ENCODE results near the gene CD2BP2. TPM values are rescaled to one million over a fixed set of nuclear protein-coding genes. Genes with fewer than 3 reads are reported as not detected.

The CD2BP2 gene
- total RNA-seq, 1 donor from 2014 or later, result 56.3 TPM

DNA sequence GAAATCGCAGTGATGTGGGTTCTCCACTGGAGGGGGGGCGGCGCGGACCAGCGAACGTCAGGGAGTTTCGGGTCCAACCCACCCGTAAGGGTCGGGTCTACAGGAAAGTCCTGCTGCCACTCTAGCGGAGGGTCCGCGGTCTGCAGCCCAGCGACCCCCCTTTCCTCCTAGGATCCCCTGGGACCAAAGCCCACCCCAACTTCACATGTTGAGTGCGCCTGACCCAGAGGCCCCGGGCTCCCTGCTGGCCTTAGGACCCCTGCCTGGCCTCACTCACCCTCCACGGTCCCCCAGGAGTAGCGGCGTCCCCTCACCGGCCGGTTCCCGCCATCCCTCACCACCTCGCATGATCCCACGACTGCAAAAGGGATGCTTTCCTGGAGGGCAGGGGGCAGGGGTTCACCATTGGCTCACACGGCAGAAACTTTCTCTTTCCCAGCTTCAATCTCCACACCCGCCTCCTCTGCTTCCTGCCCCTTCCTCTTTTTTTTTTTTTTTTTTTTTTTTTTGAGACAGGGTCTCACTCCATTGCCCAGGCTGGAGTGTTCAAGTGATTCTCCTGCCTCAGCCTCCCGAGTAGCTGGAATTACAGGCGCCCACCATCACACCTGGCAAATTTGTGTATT, 24.2 kb upstream of the CD2BP2 start:
- no peak for DNase-seq (ENCODE audit: extremely low read depth, low read depth, low spot score)

DNA sequence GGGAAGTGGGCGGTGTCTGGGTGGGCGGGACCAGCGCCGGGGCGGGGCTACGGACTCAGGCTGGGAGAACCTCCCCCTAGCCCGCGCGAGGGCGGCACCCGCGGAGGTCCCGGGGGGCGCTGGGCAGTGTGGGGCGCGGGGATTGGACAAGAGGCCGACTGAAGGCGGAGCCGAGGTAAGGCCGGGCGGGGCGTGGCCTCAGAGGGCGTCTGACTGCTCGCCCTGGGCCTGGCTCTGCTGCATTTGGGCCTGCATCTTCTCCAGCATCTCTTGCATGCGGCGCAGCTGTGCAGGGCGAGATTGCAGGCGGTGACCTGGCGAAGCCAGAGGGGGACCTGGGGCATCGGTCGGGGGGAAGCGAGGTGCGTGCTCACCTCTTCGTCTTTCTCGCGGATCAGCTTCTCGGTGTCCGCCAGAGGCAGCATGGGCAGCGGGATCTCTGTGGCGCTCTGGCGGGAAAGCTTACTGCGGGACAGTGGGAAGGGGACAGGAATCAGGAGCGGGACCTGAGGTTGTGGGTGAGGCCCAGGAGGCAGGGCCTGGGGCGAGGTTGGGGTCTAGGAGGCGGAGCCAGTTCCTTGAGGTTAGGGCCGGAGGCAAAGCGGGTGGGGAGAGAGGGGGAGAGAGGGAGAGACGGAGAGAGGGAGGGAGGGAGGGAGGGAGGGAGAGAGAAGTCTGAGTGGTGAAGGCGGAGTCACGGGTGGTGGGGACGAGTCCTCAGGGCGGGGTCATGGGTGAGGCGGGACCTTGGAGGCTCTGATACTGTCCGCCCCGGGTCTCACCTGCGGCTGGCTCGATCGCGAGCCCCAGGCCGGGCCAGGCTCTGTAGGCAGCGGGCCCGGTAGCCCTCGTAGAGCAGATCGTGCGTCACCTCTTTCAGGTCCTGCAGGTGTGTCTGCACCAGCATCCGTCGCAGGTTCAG, 23.4 kb upstream of the CD2BP2 start:
- no peak for DNase-seq (ENCODE audit: extremely low read depth, low read depth, low spot score)

- no peak for DNase-seq (ENCODE audit: extremely low read depth, low read depth, low spot score)
Observed at GRCh38 chr16:30377812-30378235, 22.7 kb upstream of the CD2BP2 start.

DNA sequence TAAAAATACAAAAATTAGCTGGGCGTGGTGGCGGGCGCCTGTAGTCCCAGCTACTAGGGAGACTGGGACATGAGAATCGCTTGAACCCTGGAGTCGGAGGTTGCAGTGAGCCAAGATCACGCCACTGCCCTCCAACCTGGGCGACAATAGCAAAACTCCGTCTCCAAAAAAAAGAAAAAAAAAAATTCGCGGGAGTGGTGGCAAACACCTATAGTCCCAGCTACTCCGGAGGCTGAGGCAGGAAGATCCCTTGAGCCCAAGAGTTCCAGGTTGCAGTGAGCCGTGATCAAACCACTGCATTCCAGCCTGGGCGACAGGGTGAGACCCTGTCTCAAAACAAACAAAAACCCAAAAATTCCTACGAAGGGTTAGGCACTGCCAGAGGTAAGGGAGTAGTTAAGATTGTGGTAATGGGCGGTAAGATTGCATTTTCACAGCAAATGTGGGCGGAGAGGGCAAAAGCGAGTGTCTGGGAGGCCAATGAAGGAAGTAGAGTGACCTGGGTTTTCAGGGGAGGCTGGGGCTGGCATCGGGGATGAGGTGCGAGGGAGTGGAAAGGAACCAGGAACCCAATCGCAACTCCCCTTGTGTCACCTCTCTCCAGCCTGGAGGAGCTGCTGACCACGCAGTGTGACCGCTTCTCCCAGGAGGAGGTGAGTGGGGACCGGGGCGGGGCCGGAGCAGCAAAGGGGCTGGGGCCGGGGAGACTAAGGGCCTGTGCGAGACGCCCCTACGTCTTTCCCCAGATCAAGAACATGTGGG, 22.1 kb upstream of the CD2BP2 start:
- DNase-seq (ENCODE audit: extremely low read depth, low read depth, low spot score), result no peak

DNA sequence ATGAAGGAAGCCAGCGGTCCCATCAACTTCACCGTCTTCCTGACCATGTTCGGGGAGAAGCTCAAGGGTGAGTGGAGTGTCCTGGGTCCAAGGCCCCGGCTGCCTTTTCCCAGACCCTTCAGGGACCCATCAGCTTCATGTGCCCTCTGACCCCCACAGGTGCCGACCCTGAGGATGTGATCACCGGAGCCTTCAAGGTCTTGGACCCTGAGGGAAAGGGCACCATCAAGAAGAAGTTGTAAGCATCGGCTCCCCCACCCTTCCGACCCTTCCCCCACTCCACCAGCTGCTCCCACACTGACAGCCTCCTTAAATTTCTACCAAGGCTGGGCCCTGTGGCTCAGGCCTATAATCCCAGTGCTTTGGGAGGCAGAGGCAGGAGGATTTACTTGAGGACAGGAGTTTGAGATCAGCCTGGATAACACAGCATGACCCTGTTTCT, 21.4 kb upstream of the CD2BP2 start:
- no peak for DNase-seq (ENCODE audit: extremely low read depth, low read depth, low spot score)

DNA sequence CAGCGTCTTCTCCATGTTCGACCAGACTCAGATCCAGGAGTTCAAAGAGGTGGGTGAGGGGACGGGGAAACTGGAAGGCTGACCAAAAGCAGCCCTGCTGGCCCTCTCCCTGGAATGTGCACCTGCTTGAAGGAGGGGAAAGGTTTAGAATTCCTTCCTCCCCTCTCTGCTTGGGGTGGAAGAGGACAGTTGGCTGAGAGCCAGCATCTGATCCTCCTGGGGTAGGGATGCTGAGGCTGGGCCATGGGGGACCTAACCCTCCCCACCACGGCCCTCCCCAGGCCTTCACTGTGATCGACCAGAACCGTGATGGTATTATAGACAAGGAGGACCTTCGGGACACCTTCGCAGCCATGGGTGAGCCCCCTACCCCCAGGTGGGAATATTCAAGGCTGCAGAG, 20.8 kb upstream of the CD2BP2 start:
- DNase-seq (ENCODE audit: extremely low read depth, low read depth, low spot score), result no peak

GRCh38 chr16:30374538-30374937, 19.4 kb upstream of the CD2BP2 start, which contains the start of gene MYL11:
MYL11 (plus strand) TSS chr16:30374802; CDS start chr16:30374858, 56 bp downstream.
- DNase-seq (ENCODE audit: extremely low read depth, low read depth, low spot score), result no peak

DNA sequence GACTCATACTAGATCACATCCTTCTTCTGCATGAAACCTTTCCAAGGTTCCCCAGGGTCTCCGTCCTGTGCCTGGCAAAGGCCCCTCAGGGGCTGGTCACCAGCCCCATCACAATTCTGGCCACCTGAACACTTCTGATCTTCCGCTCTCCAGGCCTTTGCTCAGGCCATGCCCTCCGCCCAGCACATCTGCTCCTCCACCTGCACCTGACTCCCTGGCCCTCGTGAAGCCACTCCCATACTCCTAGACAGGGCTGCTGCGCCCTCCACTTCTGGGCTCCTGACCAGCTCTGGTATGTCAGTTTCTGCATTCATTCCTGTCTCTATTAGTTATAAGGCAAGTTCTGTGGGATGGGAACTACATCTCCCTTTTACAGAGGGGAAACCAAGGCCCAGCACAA, 17.6 kb upstream of the CD2BP2 start:
- DNase-seq (ENCODE audit: extremely low read depth, low read depth, low spot score), result no peak

DNA sequence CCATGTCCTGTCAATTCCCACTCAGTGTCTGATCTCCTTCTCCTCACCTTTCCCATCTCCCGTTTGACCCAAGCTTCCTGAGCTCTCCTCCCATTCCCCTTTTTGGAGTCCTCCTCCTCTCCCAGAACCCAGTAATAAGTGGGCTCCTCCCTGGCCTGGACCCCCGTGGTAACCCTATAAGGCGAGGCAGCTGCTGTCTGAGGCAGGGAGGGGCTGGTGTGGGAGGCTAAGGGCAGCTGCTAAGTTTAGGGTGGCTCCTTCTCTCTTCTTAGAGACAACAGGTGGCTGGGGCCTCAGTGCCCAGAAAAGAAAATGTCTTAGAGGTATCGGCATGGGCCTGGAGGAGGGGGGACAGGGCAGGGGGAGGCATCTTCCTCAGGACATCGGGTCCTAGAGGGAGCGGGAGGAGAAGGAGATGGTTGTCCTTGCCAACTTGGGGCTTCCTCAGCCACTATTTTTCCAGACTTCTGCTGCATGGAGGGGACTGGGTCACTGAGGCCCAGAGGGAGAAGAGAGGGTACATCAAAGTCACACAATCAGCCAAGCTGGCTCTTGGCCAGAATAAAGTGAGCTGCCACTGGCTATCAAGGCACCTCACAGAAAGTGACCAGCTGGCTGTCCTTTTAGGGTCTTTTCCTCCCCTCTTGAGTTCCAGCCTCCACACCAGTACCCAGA, 17.1 kb upstream of the CD2BP2 start:
- no peak for DNase-seq (ENCODE audit: extremely low read depth, low read depth, low spot score)

DNA sequence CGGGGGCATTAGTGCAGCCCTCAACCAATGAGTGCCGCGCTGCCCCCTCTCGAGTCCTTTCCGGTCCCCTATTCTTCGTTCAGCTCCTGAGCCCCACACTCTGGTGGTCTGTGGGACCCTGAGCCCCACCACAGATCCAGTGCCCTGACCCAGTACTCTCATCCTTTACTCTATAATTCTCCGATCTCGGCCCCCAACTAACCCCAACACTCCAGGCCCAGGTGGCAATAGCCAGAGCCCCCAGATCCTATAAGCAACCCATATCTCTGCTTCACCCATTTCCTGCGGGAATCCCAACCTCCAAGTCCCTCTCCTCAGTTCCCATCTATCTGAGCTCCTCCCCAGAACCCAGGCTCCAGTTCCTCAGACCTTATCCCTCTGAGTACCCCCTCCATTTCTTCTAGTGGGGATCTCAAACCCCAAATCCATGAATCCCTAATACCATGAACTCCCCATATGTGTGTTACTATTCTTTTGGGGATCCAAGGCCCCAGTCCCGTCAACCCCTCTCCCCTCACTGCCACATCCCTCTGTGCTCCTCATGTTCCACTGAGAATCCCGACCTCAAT, 16.2 kb upstream of the CD2BP2 start:
- no peak for DNase-seq (ENCODE audit: extremely low read depth, low read depth, low spot score)

GRCh38 chr16:30370456-30371247, 15.5 kb upstream of the CD2BP2 start, which contains the start of gene TBC1D10B:
TBC1D10B (minus strand) TSS chr16:30370494; CDS start chr16:30370183, 311 bp downstream.
- peak; percentile 100 for DNase-seq (ENCODE audit: extremely low read depth, low read depth, low spot score)

GRCh38 chr16:30369938-30370455, 14.9 kb upstream of the CD2BP2 start:
- no peak for DNase-seq (ENCODE audit: extremely low read depth, low read depth, low spot score)

GRCh38 chr16:30369091-30369937, 14.2 kb upstream of the CD2BP2 start:
- no peak for DNase-seq (ENCODE audit: extremely low read depth, low read depth, low spot score)

GRCh38 chr16:30368792-30369090, 13.6 kb upstream of the CD2BP2 start:
- no peak for DNase-seq (ENCODE audit: extremely low read depth, low read depth, low spot score)

DNA sequence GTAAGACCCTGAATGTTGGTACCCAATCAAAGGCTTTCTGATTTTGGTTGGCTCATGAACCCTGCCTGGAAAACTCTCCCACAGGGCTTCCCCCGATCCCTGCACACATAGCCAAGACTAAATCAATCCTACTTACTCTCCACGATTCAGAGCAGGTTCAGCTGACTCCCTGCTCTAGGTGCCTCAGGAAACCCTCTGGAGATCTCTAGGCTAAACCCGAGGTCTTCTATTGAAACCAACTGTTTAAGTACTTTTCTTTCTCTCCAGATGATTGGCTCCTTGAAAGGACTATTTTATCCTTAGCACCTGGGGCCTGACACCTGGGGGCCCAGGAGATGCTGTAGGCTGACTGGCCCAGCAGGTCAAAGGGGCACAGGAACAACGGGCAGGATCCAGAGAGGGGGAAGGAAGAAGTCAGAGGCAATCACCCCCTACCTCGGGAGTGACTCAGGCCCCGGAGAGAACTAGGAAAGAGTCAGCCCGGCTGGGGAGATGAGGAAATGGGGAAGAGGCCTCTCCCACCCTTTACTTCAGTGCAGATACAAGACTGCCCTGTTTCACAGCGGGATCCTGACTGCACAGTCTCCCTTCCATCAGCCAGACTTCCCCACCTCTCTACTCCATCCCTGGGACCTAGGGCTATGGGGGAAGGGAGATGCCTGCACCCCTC, 13.1 kb upstream of the CD2BP2 start:
- DNase-seq (ENCODE audit: extremely low read depth, low read depth, low spot score), result no peak

GRCh38 chr16:30367349-30368009, 12.4 kb upstream of the CD2BP2 start:
- no peak for DNase-seq (ENCODE audit: extremely low read depth, low read depth, low spot score)

DNA sequence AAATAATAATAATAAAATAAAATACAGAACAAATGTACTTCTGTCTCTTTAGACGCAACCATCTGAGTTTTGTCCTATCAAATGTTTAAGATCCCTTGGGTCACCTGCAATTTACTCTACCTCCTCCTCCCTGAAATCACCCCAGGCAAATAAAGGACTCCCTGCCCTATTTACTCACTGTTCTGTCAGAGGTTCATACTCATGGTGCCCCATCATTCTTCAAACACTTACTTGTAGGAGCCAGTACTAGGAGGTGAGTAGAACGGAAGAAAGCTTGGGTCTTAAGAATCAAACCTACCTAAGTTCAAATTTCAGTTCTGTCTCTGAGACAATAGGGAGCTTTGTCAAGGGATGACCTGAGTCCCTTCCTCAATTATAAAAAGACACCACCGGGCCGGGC, 11.4 kb upstream of the CD2BP2 start:
- DNase-seq (ENCODE audit: extremely low read depth, low read depth, low spot score), result no peak

Data from glomerular endothelial cell (primary cell).